AG04450 (cell line): ENCODE measurements around the gene PRPS1. TPM values are rescaled to one million over a fixed set of nuclear protein-coding genes. Genes with fewer than 3 reads are reported as not detected.
"Not testable (repeated sequence)": the region's sequence is repeated elsewhere in the genome, so short reads cannot be mapped to it uniquely, and the experiment has no call there.

Experiments
- CTCF ChIA-PET: fragments of 300-600, 350-600 bp; formaldehyde crosslinking; extraction: SDS; loops from one replicate; lab custom pipeline; 2022; ENCODE audit warnings: antibody characterized with exemption, inconsistent platforms; lab: Charles Lee
- POLR2A ChIA-PET: fragments of 350-600 bp; formaldehyde crosslinking; extraction: SDS; loops from one replicate; lab custom pipeline; 2021; ENCODE audit warnings: antibody characterized with exemption, inconsistent platforms; lab: Yijun Ruan, JAX
- DNase-seq: peaks from one replicate; pipeline ENCODE4 v3.0.0-alpha.2; 2011; ENCODE audit warnings: low read depth, low spot score
- H3K27ac ChIP-seq: one replicate; pipeline ENCODE4 v1.5.1; 2012; ENCODE audit warnings: low read depth, low read length, control low read depth
- H3K27me3 ChIP-seq: one replicate; pipeline ENCODE4 v1.6.0; 2012; ENCODE audit warnings: low read length; ENCODE audit not compliant: control insufficient read depth, insufficient read depth
- H3K4me3 ChIP-seq: 2 replicates; pipeline ENCODE4 v1.5.1; 2011; ENCODE audit warnings: mild to moderate bottlenecking, low read depth, low read length, control low read depth
- H3K9me3 ChIP-seq: 2 replicates; pipeline ENCODE4 v1.5.1; 2012; ENCODE audit warnings: low read length; ENCODE audit not compliant: control insufficient read depth, insufficient read depth
- CTCF ChIP-seq: IDR thresholded peaks from 2 replicates; pipeline ENCODE4 v1.5.1; 2011; ENCODE audit warnings: low read depth, low read length, control low read depth, inconsistent platforms
- polyA plus RNA-seq: library from polyadenylated mRNA; depleted of rRNA; stranded (reverse); fragments of >200 nt; gene quantifications from 2 replicates; pipeline ENCODE4 v1.2.3, GENCODE V29; 2011

PRPS1 gene
- polyA plus RNA-seq, 1 experiment, result 67.9 TPM

GRCh38 chrX:107662824-107663223, 34.5 kb downstream of the PRPS1 start:
- no peak for TF ChIP-seq CTCF
- Histone ChIP-seq H3K27me3 (no peaks in the 10 kb centered on the region), H3K4me3 (no peak overlapping the region), H3K9me3 (no peaks in the 10 kb centered on the region), H3K27ac (no peak overlapping the region)
- no peak for DNase-seq
- POLR2A ChIA-PET, result no interaction called here
- CTCF ChIA-PET, result interaction anchor here (1.0 to 9.6 kb wide), 3 partner anchors 12 to 114 kb away, joined by 3 to 114 read pairs (median 63); partner anchors contain the start of genes NCBP2L and TSC22D3

GRCh38 chrX:107666931-107667330, 38.6 kb downstream of the PRPS1 start:
- no peak overlapping the region for H3K27ac ChIP-seq
- CTCF ChIA-PET, result interaction anchor here (0.6 kb wide), 1 partner anchor 274 kb away, joined by 6 read pairs; no protein-coding TSS in a partner anchor
- TF ChIP-seq CTCF, result no peak
- H3K27me3 ChIP-seq, result no peaks in the 10 kb centered on the region
- POLR2A ChIA-PET, result no interaction called here
- H3K9me3 ChIP-seq, result no peaks in the 10 kb centered on the region
- no peak overlapping the region for H3K4me3 ChIP-seq
- no peak for DNase-seq

GRCh38 chrX:107667426-107667825, 39.1 kb downstream of the PRPS1 start:
- no peak overlapping the region for H3K4me3 ChIP-seq
- ChIA-PET CTCF (no interaction called here), POLR2A (no interaction called here)
- H3K27ac ChIP-seq, result no peak overlapping the region
- no peaks in the 10 kb centered on the region for H3K9me3 ChIP-seq
- no peak for TF ChIP-seq CTCF
- H3K27me3 ChIP-seq, result no peaks in the 10 kb centered on the region
- no peak for DNase-seq

GRCh38 chrX:107668710-107669109, 40.4 kb downstream of the PRPS1 start:
- POLR2A ChIA-PET, H3K27me3 ChIP-seq, DNase-seq, H3K4me3 ChIP-seq, H3K27ac ChIP-seq, H3K9me3 ChIP-seq: not testable (repeated sequence)
- CTCF ChIA-PET, result interaction anchor here (2.2 kb wide), 1 partner anchor 9 kb away, joined by 10 read pairs; no protein-coding TSS in a partner anchor

- no peak for TF ChIP-seq CTCF
- DNase-seq, result no peak
- no peaks in the 10 kb centered on the region for H3K9me3 ChIP-seq
- ChIA-PET POLR2A (no interaction called here), CTCF (interaction anchor here (2.2 kb wide), 1 partner anchor 10 kb away, joined by 10 read pairs; no protein-coding TSS in a partner anchor)
- no peaks in the 10 kb centered on the region for H3K27me3 ChIP-seq
- H3K4me3 ChIP-seq, result no peak overlapping the region
- no peak overlapping the region for H3K27ac ChIP-seq
Observed at GRCh38 chrX:107669261-107669660, 41.0 kb downstream of the PRPS1 start.
